ENCODE results near the gene CEP295NL. TPM values are rescaled to one million over a fixed set of nuclear protein-coding genes. Genes with fewer than 3 reads are reported as not detected.

The CEP295NL gene
- total RNA-seq, 1 experiment from 2014 or later = 1.9 TPM

- ChIA-PET RAD21 (ENCODE audit: low non-redundant PET in 1 of 2, low total read pairs in 2 of 2, uncharacterized antibody in 2 of 2, unreplicated experiment in 2 of 2) (no interaction called here), POLR2A (interaction anchor here (0.9 to 1.1 kb wide), 3 partner anchors 9 to 16 kb away, joined by 3 read pairs; partner anchors contain the start of gene TIMP2), CTCF (no interaction called here)
- TF ChIP-seq JUND (IDR thresholded peaks at IDR 0.05) = no peak
- TF ChIP-seq RAD21 (IDR thresholded peaks at IDR 0.05; ENCODE audit: low read depth) = no peak
- TF ChIP-seq ATF3 (IDR thresholded peaks at IDR 0.05) = no peak
- TF ChIP-seq SRF (IDR thresholded peaks at IDR 0.05; ENCODE audit: low read depth) = no peak
- TF ChIP-seq ELF1 (IDR thresholded peaks at IDR 0.05; ENCODE audit: borderline replicate concordance, low read depth) = no peak
- TF ChIP-seq EZH2 (IDR thresholded peaks at IDR 0.05) = no peak
- TF ChIP-seq MAX (IDR thresholded peaks at IDR 0.05) = no peak
- no peak for TF ChIP-seq CBX3 (IDR thresholded peaks at IDR 0.05; ENCODE audit: low read depth)
- TF ChIP-seq CTCF (IDR thresholded peaks at IDR 0.05 in 2 of 3, conservative IDR thresholded peaks at IDR 0.05 in 1 of 3; ENCODE audit: borderline replicate concordance in 1 of 3, insufficient read depth in 1 of 3, low read depth in 2 of 3, low read length in 2 of 3) = no peak
- no peak for TF ChIP-seq YY1 (IDR thresholded peaks at IDR 0.05; ENCODE audit: extremely low read depth, insufficient replicate concordance, low read depth, low read length)
- no peak for TF ChIP-seq EGR1 (IDR thresholded peaks at IDR 0.05; ENCODE audit: low read depth)
- TF ChIP-seq ZNF274 (IDR thresholded peaks at IDR 0.05; ENCODE audit: low read depth, low read length) = no peak
- TF ChIP-seq FOSL1 (IDR thresholded peaks at IDR 0.05; ENCODE audit: low read depth) = no peak
- TF ChIP-seq ZBTB33 (IDR thresholded peaks at IDR 0.05; ENCODE audit: extremely low read depth, insufficient replicate concordance, low read length) = no peak
- TF ChIP-seq CEBPB (IDR thresholded peaks at IDR 0.05; ENCODE audit: low read depth) = no peak
- TF ChIP-seq POLR2AphosphoS5 (IDR thresholded peaks at IDR 0.05; ENCODE audit: low read depth, low read length) = no peak
- no peak for TF ChIP-seq REST (IDR thresholded peaks at IDR 0.05; ENCODE audit: low read depth)
- no peaks in the 10 kb centered on the region for H4K20me1 ChIP-seq (ENCODE audit: insufficient read depth)
- H3K36me3 ChIP-seq (ENCODE audit: control insufficient read depth in 1 of 2, insufficient read depth in 2 of 2, low read length in 2 of 2) = no peaks in the 10 kb centered on the region
- peak overlapping the region; percentile 63 for H3K4me2 ChIP-seq (ENCODE audit: low read length)
- peak overlapping the region in 1 of 2 experiments; percentile 10; a peak in 1 of 4 replicates for H3K4me3 ChIP-seq (replicated peaks in 1 of 2; ENCODE audit: low read depth in 1 of 2, low read length in 2 of 2)
- H3K4me1 ChIP-seq (ENCODE audit: control insufficient read depth in 1 of 2, insufficient read depth in 2 of 2, low read length in 2 of 2) = peaks cover 15 to 56% of the 10 kb centered on the region in 2 experiments
- no peak overlapping the region for H2AFZ ChIP-seq (ENCODE audit: low read depth, low read length, poor library complexity, severe bottlenecking)
- H3K9ac ChIP-seq (ENCODE audit: low read length) = peak overlapping the region; percentile 40
- peak; percentile 33 for DNase-seq (ENCODE audit: low read depth, low spot score)
- intact Hi-C loops (cut with micrococcal nuclease) = no loop called here
- peak; percentile 76 for ATAC-seq
- no TSS peak for BruUV-seq (replicated peaks)
- no peaks in the 10 kb centered on the region for H3K9me3 ChIP-seq (ENCODE audit: control insufficient read depth in 1 of 2, insufficient read depth in 1 of 2, low read depth in 1 of 2, low read length in 2 of 2)
- no peaks in the 10 kb centered on the region for H3K27me3 ChIP-seq (ENCODE audit: insufficient read depth, low read length)
- H3K9me2 ChIP-seq (ENCODE audit: insufficient read depth) = no peaks in the 10 kb centered on the region
- no peak overlapping the region for H3K27ac ChIP-seq (ENCODE audit: low read depth, low read length)
- peaks cover 44% of the 10 kb centered on the region; the same call in 1 of the 2 replicates for H3K79me2 ChIP-seq (ENCODE audit: insufficient read depth, low read length)
Observed at GRCh38 chr17:78915872-78916632, 13.1 kb upstream of the CEP295NL start.

Data from HCT116 (cell line).